PC-3 (cell line): ENCODE data around the gene ANKRD53. TPM values are rescaled to one million over a fixed set of nuclear protein-coding genes. Genes with fewer than 3 reads are reported as not detected.

Experiments used
- ATAC-seq: fragments of 200-7000 bp; cut with Tn5 transposase; 2 replicates; pipeline ENCODE4 v1.9.1; 2020; ENCODE audit warnings: mild to moderate bottlenecking, moderate library complexity
- BruUV-seq: library from RNA; stranded (reverse); fragments of 400-500 nt; replicated peaks from 2 replicates; lab custom pipeline; 2021; lab: Mats Ljungman, UMichigan
- CTCF ChIA-PET: fragments of 300-600 bp; sonication (Branson Sonifier 250); formaldehyde crosslinking; loops from one replicate; lab custom pipeline; 2022; ENCODE audit warnings: antibody characterized with exemption; lab: Charles Lee
- POLR2A ChIA-PET: fragments of 300-600 bp; sonication (Branson Sonifier 250); formaldehyde crosslinking; loops from one replicate; lab custom pipeline; 2022; ENCODE audit warnings: antibody characterized with exemption; ENCODE audit not compliant: unreplicated experiment; lab: Charles Lee
- DNase-seq: peaks from one replicate; pipeline ENCODE4 v3.0.0-alpha.2; 2015
- H2AFZ ChIP-seq: fragments of 300-600 bp; sonication (generic); 2 replicates; pipeline ENCODE4 v1.6.0; 2016; ENCODE audit warnings: antibody characterized with exemption, low read length
- H3F3A ChIP-seq: fragments of 300-600 bp; sonication (generic); one replicate; pipeline ENCODE4 v1.6.0; 2017; ENCODE audit warnings: antibody characterized with exemption, low read length, control low read depth, mild to moderate bottlenecking; ENCODE audit not compliant: unreplicated experiment
- H3K27ac ChIP-seq: fragments of 300-600 bp; sonication (generic); 2 replicates; pipeline ENCODE4 v1.5.1; 2016; ENCODE audit warnings: mild to moderate bottlenecking, low read length
- H3K27me3 ChIP-seq: fragments of 300-600 bp; sonication (generic); 2 replicates; pipeline ENCODE4 v1.6.1; 2016; ENCODE audit warnings: low read length, mixed read lengths
- H3K36me3 ChIP-seq: fragments of 300-600 bp; sonication (generic); 2 replicates; pipeline ENCODE4 v1.6.1; 2016; ENCODE audit warnings: low read depth, mixed run types, low read length, mixed read lengths
- H3K4me1 ChIP-seq: fragments of 300-600 bp; sonication (generic); 2 replicates; pipeline ENCODE4 v1.5.1; 2016; ENCODE audit warnings: low read length; ENCODE audit not compliant: insufficient read depth
- H3K4me2 ChIP-seq: fragments of 300-600 bp; sonication (generic); 2 replicates; pipeline ENCODE4 v1.6.0; 2016; ENCODE audit warnings: low read length
- H3K4me3 ChIP-seq: fragments of 300-600 bp; sonication (generic); 2 replicates; pipeline ENCODE4 v1.5.1; 2016; ENCODE audit warnings: mild to moderate bottlenecking, low read length, mixed read lengths
- H3K79me2 ChIP-seq: fragments of 300-600 bp; sonication (generic); 2 replicates; pipeline ENCODE4 v1.6.1; 2017; ENCODE audit warnings: low read length, mixed read lengths
- H3K9ac ChIP-seq: fragments of 300-600 bp; sonication (generic); 2 replicates; pipeline ENCODE4 v1.6.0; 2016; ENCODE audit warnings: mild to moderate bottlenecking, low read length
- H3K9me2 ChIP-seq: fragments of 300-600 bp; sonication (generic); replicated peaks from 2 replicates; pipeline ENCODE4 v1.6.1; 2016; ENCODE audit warnings: mixed run types, low read length, mixed read lengths
- H3K9me3 ChIP-seq: fragments of 300-600 bp; sonication (generic); 2 replicates; pipeline ENCODE4 v1.6.1; 2016; ENCODE audit warnings: low read length, mixed read lengths
- H4K20me1 ChIP-seq: fragments of 300-600 bp; sonication (generic); 2 replicates; pipeline ENCODE4 v1.6.1; 2016; ENCODE audit warnings: low read length, mixed read lengths
- EZH2 ChIP-seq: fragments of 300-600 bp; sonication (generic); IDR thresholded peaks from one replicate; pipeline ENCODE4 v1.6.1; 2017; ENCODE audit warnings: antibody characterized with exemption, mild to moderate bottlenecking, low read length; ENCODE audit not compliant: unreplicated experiment
- EZH2phosphoT487 ChIP-seq: fragments of 300-600 bp; sonication (generic); IDR thresholded peaks from 2 replicates; pipeline ENCODE4 v1.6.1; 2018; ENCODE audit warnings: mild to moderate bottlenecking, antibody characterized with exemption, low read length, borderline replicate concordance
- intact Hi-C: fragments of 100-400 bp; cut with micrococcal nuclease; formaldehyde crosslinking; loops from 2 replicates; pipeline ENCODE4 v1.9.0; 2023
- total RNA-seq: library from RNA; depleted of rRNA; stranded (reverse); fragments of >200 nt; gene quantifications from 2 replicates; pipeline ENCODE4 v1.2.3, GENCODE V29; 2014
- TF ChIP-seq, protein P1 (sequence below): fragments of 300-600 bp; sonication (generic); conservative IDR thresholded peaks from 2 replicates; pipeline ENCODE4 v1.5.1; 2017; ENCODE audit warnings: antibody characterized with exemption, low read depth, mild to moderate bottlenecking, low read length

ANKRD53 gene
- total RNA-seq, 1 experiment from 2014 or later = not detected

DNA sequence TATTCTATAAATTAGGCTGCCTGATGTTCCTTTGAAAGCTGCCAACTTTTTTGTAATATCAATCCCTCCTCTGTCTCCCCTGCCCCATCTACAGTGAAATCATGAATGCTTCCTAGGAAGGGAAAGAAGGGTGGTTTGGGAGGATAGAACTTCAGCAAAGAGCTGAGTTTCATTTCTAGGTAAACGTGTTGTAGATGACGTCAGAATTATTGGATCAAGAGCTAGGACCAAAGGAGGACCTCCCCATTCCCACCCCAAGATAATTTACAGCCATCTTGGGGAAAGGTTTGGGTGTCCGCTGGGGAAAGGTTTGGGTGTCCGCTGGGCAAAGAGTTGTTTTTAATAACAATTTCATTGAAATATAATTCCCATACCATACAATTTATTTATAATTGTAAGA lies 11.2 kb upstream of the ANKRD53 start:
- H3K9me2 ChIP-seq = no peaks in the 10 kb centered on the region
- no peak overlapping the region for H3K9ac ChIP-seq
- no TSS peak for BruUV-seq
- POLR2A ChIA-PET = no interaction called here
- ATAC-seq = no peak
- no peaks in the 10 kb centered on the region for H3K9me3 ChIP-seq
- H3K4me1 ChIP-seq = no peaks in the 10 kb centered on the region
- H3K79me2 ChIP-seq = no peaks in the 10 kb centered on the region
- H3K27ac ChIP-seq = no peak overlapping the region
- DNase-seq = no peak
- H3F3A ChIP-seq = no peaks in the 10 kb centered on the region
- H3K4me3 ChIP-seq = no peak overlapping the region
- no peak overlapping the region for H2AFZ ChIP-seq
- H3K27me3 ChIP-seq = no peaks in the 10 kb centered on the region
- intact Hi-C loops = no loop called here
- no peaks in the 10 kb centered on the region for H4K20me1 ChIP-seq
- no peaks in the 10 kb centered on the region for H3K36me3 ChIP-seq
- no peak for TF ChIP-seq EZH2
- TF ChIP-seq, protein P1, sequence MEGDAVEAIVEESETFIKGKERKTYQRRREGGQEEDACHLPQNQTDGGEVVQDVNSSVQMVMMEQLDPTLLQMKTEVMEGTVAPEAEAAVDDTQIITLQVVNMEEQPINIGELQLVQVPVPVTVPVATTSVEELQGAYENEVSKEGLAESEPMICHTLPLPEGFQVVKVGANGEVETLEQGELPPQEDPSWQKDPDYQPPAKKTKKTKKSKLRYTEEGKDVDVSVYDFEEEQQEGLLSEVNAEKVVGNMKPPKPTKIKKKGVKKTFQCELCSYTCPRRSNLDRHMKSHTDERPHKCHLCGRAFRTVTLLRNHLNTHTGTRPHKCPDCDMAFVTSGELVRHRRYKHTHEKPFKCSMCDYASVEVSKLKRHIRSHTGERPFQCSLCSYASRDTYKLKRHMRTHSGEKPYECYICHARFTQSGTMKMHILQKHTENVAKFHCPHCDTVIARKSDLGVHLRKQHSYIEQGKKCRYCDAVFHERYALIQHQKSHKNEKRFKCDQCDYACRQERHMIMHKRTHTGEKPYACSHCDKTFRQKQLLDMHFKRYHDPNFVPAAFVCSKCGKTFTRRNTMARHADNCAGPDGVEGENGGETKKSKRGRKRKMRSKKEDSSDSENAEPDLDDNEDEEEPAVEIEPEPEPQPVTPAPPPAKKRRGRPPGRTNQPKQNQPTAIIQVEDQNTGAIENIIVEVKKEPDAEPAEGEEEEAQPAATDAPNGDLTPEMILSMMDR = no peak
- no peak for TF ChIP-seq EZH2phosphoT487
- CTCF ChIA-PET = interaction anchor here (0.9 kb wide), 1 partner anchor 20 kb away, joined by 3 read pairs; no protein-coding TSS in a partner anchor
- no peak overlapping the region for H3K4me2 ChIP-seq

DNA sequence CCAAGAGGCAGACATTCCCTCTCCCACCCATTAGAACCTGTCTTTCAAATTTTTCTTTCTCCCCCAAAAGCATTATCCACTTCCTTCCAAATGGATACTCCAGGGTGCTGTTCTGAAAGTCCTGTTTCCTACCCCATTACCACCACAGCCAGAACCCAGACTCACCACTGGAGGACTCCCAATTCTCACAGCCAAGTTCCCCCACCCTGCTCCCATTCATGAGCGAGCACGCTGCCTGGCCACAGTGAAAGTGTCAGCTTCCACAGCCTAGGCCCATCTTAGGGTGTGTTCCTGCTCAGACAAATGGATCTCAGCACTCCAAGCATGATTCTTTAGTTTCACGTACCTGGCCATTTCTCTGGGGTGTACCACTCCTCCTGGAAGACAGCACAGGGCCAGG lies 3.8 kb upstream of the ANKRD53 start:
- Histone ChIP-seq H3K36me3 (no peaks in the 10 kb centered on the region), H3K9me3 (no peaks in the 10 kb centered on the region), H3K9me2 (no peaks in the 10 kb centered on the region), H3K9ac (no peak overlapping the region), H4K20me1 (no peaks in the 10 kb centered on the region), H3K27me3 (no peaks in the 10 kb centered on the region), H3K79me2 (no peaks in the 10 kb centered on the region), H3F3A (no peaks in the 10 kb centered on the region), H3K4me3 (no peak overlapping the region), H3K4me2 (no peak overlapping the region), H3K4me1 (peaks cover 16% of the 10 kb centered on the region), H3K27ac (no peak overlapping the region), H2AFZ (no peak overlapping the region)
- intact Hi-C loops = no loop called here
- DNase-seq (no peak), ATAC-seq (no peak)
- ChIA-PET CTCF (no interaction called here), POLR2A (no interaction called here)
- TF ChIP-seq EZH2 (no peak), EZH2phosphoT487 (no peak)
- TF ChIP-seq, protein P1 = no peak
- no TSS peak for BruUV-seq

DNA sequence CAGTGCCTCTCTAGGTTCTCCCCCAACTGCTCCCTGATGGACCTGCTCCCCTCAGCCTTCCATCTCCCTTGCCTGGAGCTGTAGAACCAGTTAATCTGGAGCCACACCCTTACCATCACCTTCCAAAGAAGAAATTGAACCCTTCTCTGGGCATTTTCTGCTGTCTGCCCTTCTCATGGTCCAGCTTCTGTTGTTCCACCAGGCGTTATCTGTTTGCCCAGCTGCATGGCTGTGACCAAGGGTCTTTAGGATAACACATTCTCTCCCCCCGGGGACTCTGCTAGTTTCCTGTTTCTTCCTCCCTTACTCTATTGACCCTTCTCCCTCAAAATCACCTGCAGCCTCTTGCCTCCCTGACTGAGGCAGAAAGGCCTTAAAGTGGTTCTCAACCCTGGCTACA lies 3.2 kb upstream of the ANKRD53 start:
- H3K27me3 ChIP-seq = no peaks in the 10 kb centered on the region

More for the DNA sequence above, 3.2 kb upstream of the ANKRD53 start:
- Histone ChIP-seq H3K4me1 (peaks cover 16% of the 10 kb centered on the region), H3K4me3 (no peak overlapping the region), H3K27ac (no peak overlapping the region), H3K36me3 (no peaks in the 10 kb centered on the region), H3K9ac (no peak overlapping the region), H3K79me2 (no peaks in the 10 kb centered on the region), H3F3A (no peaks in the 10 kb centered on the region), H2AFZ (no peak overlapping the region), H3K9me3 (no peaks in the 10 kb centered on the region), H4K20me1 (no peaks in the 10 kb centered on the region), H3K9me2 (no peaks in the 10 kb centered on the region), H3K4me2 (no peak overlapping the region)
- no peak for DNase-seq
- ChIA-PET CTCF (no interaction called here), POLR2A (no interaction called here)
- no TSS peak for BruUV-seq
- TF ChIP-seq EZH2 = no peak
- TF ChIP-seq, protein P1 = no peak
- no peak for TF ChIP-seq EZH2phosphoT487
- ATAC-seq = no peak
- intact Hi-C loops = no loop called here
